ENCODE results near the gene DUT.

DUT gene

DNA sequence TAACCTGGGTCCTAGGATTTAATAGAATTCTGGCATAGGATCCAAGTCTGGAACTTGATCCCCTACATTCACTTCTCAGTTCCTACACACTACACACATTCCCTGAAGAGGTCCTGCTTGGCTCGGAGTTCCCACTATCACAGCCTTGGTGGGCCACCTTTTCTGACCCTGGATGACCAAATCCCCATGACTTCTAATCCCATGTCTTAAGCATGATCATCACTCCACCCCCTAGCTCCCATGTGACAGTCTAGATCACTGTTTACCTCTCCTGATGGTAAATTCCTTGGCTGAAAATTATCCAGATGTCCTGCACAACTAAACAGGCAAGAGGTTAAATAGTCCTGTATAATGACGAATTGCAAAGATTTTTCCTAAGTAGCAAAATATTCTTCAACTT lies 40.3 kb downstream of the DUT start:
- no peak overlapping the region for H3K4me3 Mint-ChIP-seq
- no peaks in the 10 kb centered on the region for H3K4me1 Mint-ChIP-seq
- H3K27me3 Mint-ChIP-seq, result peaks cover 22% of the 10 kb centered on the region
- no peak overlapping the region for H3K27ac Mint-ChIP-seq
- no peaks in the 10 kb centered on the region for H3K9me3 Mint-ChIP-seq
- ATAC-seq, result no peak
- no peaks in the 10 kb centered on the region for H3K36me3 Mint-ChIP-seq (ENCODE audit: low read depth)
- DNase-seq, result no peak

DNA sequence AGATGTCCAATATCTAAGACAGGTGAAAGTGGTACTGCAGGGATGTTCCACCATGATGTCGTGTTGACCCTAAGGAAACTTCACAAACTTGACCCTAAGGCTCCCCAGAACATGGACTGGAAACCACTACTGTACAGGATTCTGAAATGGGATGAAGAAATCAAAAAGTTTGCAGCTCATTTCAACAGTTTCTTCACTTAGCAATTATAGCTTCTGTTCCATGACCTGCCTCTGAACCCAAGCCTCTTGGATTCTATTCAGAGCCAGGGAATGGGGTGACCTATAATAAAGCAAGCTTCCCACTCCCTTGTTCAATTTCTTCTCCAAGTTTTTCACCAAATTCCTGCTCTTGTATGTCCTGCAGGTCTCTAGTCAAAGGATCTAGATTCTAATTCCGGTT lies 40.7 kb downstream of the DUT start:
- H3K9me3 Mint-ChIP-seq, result no peaks in the 10 kb centered on the region
- no peaks in the 10 kb centered on the region for H3K36me3 Mint-ChIP-seq (ENCODE audit: low read depth)
- no peaks in the 10 kb centered on the region for H3K4me1 Mint-ChIP-seq
- no peak overlapping the region for H3K4me3 Mint-ChIP-seq
- H3K27ac Mint-ChIP-seq, result no peak overlapping the region
- ATAC-seq, result no peak
- H3K27me3 Mint-ChIP-seq, result peaks cover 23% of the 10 kb centered on the region
- no peak for DNase-seq

DNA sequence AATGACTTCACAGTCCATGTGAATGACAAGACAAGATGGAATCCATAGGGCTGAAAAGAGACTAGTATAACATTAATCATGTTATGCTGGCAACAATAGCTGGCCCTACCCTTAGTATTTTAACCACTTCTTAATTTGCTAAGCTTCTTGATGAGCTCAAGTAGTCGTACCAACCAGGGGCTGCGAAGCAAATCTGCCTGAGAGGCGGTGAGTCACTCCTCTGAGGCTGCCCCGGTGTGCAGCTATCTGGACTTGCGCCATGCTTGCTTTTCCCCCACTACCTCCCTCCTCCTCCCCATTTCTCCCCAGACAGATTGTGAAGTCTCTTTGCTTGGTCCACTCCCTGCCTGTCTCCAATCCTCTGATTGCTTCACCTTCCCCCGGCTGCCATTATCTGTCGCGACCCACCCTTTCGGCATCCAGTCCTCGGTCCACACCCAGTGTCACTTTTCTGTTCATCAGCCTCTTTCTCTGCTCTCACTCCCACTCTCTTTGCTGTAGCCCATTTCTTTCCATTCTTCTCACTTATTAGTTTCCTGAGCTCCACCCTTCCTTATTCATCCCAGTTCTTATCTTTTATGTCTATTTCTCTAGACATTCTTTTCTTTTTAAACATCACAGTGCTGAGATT lies 42.7 kb downstream of the DUT start:
- Mint-ChIP-seq H3K4me1 (no peaks in the 10 kb centered on the region), H3K36me3 (ENCODE audit: low read depth) (no peaks in the 10 kb centered on the region), H3K27ac (no peak overlapping the region), H3K4me3 (no peak overlapping the region), H3K9me3 (peaks cover 4% of the 10 kb centered on the region), H3K27me3 (peaks cover 25% of the 10 kb centered on the region)
- ATAC-seq, result no peak
- DNase-seq, result no peak

DNA sequence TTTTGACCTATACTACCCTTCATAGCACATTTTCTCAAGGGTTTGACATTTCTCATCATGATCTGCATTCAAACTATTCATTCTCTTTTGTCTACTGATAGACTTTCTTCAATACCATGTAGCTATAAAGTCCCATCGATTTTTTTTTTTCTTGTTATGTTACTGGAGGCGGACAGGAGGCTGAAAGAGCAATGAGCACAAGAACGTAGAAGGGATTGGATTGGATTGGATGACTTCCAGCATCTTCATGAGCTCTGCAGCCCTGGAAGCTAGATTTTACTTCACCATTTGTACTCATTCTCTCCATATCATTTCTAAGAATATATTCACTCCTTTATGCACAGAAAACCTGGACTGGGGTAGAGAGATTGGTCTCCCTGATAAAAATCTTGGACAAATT lies 43.2 kb downstream of the DUT start:
- DNase-seq, result no peak
- H3K27me3 Mint-ChIP-seq, result peaks cover 22% of the 10 kb centered on the region
- H3K27ac Mint-ChIP-seq, result no peak overlapping the region
- no peak for ATAC-seq
- peaks cover 4% of the 10 kb centered on the region for H3K9me3 Mint-ChIP-seq
- no peaks in the 10 kb centered on the region for H3K36me3 Mint-ChIP-seq (ENCODE audit: low read depth)
- no peaks in the 10 kb centered on the region for H3K4me1 Mint-ChIP-seq
- H3K4me3 Mint-ChIP-seq, result no peak overlapping the region

DNA sequence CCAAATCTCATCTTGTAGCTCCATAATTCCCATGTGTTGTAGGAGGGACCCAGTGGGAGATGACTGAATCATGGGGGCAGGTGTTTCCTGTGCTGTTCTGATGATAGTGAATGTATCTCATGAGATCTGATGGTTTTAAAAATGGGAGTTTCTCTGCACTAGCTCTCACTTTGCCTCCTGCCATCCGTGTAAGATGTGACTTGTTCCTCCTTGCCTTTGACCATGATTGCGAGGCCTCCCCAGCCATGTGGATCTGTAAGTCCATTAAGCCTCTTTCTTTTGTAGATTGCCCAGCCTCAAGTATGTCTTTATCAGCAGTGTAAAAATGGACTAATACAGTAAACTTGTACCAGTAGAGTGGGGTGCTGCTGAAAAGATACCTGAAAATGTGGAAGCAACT lies 44.5 kb downstream of the DUT start:
- Mint-ChIP-seq H3K27me3 (peaks cover 22% of the 10 kb centered on the region), H3K4me3 (no peak overlapping the region), H3K36me3 (ENCODE audit: low read depth) (no peaks in the 10 kb centered on the region), H3K9me3 (peaks cover 4% of the 10 kb centered on the region), H3K27ac (no peak overlapping the region), H3K4me1 (no peaks in the 10 kb centered on the region)
- DNase-seq (no peak), ATAC-seq (no peak)

DNA sequence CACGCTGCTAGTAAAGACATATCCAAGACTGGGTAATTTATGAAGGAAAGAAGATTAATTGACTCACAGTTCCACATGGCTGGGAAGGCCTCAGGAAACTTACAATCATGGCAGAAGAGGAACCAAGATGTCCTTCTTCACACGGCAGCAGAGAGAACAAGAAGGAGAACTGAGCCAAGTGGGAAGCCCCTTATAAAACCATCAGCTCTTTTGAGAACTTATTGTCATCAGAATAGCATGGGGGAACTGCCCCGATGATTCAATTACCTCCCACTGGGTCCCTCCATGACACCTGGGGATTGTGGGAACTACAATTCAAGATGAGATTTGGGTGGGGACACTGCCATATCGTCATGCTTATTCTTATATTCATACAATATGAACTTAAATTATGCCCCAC lies 49.0 kb downstream of the DUT start:
- DNase-seq, result no peak
- Mint-ChIP-seq H3K27me3 (peaks cover 15% of the 10 kb centered on the region), H3K9me3 (peaks cover 4% of the 10 kb centered on the region), H3K27ac (no peak overlapping the region), H3K4me3 (no peak overlapping the region), H3K36me3 (ENCODE audit: low read depth) (no peaks in the 10 kb centered on the region), H3K4me1 (no peaks in the 10 kb centered on the region)
- no peak for ATAC-seq

DNA sequence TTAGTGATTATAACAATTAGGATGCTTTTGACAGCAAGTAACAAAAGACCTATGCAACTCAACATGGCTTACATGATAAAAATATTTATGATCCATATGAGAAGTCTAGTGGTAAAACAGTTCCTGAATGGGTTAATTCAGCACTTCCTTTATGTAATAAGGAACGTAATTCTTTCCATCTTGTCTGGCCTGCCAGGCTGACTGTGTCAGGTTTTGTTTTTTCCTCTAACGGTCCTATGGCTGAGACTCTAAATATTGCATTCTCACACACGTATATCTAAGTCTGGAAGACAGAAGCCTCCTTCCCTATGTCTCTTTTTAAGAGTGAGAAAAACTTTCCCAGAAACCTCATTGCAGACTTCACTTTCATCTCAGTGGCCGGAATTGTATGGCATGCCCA lies 50.6 kb downstream of the DUT start:
- ATAC-seq (no peak), DNase-seq (no peak)
- Mint-ChIP-seq H3K4me3 (no peak overlapping the region), H3K4me1 (no peaks in the 10 kb centered on the region), H3K27ac (no peak overlapping the region), H3K27me3 (peaks cover 8% of the 10 kb centered on the region), H3K36me3 (ENCODE audit: low read depth) (no peaks in the 10 kb centered on the region), H3K9me3 (peaks cover 4% of the 10 kb centered on the region)

DNA sequence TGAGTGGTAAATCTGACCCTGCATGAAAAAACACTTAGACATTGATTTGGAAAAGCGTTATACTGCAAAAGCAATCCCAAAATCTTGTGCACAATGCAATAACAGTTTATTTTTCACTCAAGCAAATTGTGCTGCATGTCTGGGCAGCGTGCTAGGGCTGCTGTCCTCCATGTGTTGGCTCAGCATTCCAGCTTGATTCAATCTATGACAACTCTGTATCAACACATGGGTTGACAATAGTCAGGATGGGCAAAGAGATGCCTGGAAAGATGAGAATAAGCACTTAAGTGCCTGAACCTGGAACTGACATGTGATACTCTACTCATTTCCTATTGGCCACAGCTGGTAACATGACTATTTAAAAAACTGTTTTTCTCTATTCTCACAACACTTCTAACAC lies 51.8 kb downstream of the DUT start:
- no peak overlapping the region for H3K4me3 Mint-ChIP-seq
- DNase-seq (no peak), ATAC-seq (no peak)
- H3K36me3 Mint-ChIP-seq (ENCODE audit: low read depth), result no peaks in the 10 kb centered on the region
- peaks cover 2% of the 10 kb centered on the region for H3K27me3 Mint-ChIP-seq
- no peaks in the 10 kb centered on the region for H3K4me1 Mint-ChIP-seq
- H3K9me3 Mint-ChIP-seq, result no peaks in the 10 kb centered on the region
- H3K27ac Mint-ChIP-seq, result no peak overlapping the region

DNA sequence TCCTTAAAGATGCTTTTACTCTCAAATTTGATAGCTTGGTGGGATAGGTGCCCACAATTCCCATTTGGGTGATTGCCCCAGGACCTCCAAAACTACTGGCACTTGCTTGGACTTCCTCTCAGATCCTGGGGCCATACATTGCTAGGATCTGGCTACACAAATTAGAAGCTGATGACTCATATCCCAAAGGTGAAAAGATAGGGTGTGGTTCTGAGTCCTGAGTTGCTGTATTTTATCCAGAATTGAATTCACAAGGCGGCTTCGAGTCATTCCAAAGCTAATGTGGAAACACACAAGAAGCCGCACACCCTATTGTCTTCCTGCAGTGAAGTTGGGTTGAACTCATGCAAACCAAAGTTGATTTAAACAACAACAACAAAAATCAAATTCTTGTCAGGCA lies 53.4 kb downstream of the DUT start:
- Mint-ChIP-seq H3K9me3 (no peaks in the 10 kb centered on the region), H3K4me3 (no peak overlapping the region)

DNA sequence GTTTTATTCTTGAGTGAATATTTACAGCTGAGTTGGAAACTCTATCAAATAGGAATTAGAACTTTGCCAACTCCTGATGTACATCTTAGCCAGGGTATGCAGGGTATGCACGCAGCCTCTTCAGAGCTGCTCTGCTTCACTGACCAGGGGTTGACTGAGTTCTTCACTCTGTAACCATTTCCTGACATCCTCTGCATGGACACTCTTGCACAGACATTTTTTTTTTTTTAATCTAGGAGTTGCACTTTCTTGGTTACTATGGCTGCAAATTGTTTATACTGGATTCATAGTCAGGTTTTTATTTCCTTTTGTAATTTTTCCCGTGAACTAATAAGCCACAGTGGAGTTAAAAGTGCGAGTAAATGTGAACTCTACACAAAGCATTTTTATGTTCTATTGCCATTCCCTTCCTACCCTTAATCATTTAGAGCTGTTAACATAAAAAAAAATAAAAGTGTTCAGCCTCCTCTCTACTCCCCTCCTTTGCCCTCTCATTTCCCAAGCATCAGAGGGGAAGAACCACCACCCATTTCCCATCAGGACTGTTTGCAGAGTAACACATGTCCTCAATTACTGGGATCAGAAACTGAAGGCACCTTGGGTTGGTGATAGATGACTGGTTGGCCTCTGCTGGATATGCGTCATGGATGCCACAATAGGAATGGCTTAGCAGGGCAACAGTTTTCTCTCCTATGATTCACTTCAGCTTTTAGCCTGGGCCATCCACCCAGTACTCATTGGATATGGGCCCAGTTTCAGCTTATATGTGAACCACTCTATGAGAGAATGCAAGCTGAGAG lies 54.0 kb downstream of the DUT start:
- Mint-ChIP-seq H3K27ac (no peak overlapping the region), H3K9me3 (no peaks in the 10 kb centered on the region), H3K36me3 (ENCODE audit: low read depth) (no peaks in the 10 kb centered on the region), H3K27me3 (no peaks in the 10 kb centered on the region), H3K4me3 (no peak overlapping the region), H3K4me1 (no peaks in the 10 kb centered on the region)
- DNase-seq (no peak), ATAC-seq (no peak)

More for the DNA sequence above, 53.4 kb downstream of the DUT start:
- no peak for DNase-seq
- H3K27ac Mint-ChIP-seq, result no peak overlapping the region
- H3K4me1 Mint-ChIP-seq, result no peaks in the 10 kb centered on the region
- ATAC-seq, result no peak
- no peaks in the 10 kb centered on the region for H3K36me3 Mint-ChIP-seq (ENCODE audit: low read depth)
- no peaks in the 10 kb centered on the region for H3K27me3 Mint-ChIP-seq

DNA sequence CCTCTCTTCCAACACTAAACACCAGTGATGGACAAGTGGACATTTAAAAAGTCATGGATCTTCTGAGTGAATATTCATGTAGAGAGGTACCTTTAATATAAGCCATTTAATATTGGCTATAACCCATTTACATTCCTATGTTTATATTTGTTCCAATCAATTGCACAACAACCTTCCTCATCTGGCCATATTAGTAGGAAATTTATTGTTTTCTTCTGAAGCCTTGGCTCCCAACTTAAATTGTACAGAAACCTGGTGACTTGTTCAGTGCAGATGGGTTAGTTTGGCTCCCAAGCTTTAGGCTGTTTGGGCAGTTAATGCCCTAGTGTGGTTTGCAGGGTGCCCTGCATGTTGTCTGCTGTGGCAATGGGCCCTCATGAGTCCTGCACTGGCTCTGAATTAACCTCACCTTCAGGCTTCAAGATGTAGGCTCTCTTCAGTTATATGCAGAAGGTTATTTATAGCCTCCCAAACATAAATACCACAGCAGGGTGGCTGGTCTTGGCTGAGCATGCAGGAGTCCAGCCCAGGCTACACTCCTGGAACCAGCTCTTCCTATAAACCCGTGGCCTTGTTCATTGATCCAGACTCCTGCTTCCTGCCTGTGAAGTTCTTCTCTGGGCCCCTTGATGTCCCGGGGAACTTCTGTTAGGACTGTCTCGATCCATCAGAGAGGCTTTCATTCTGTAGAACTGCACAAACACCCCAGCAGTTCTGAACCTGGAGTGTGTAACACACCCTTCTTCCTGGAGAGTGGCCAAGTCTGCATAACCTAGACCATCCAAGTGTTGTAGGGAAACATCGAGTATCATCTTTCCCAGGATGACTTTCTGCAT lies 57.0 kb downstream of the DUT start:
- Mint-ChIP-seq H3K27me3 (peaks cover 4% of the 10 kb centered on the region), H3K9me3 (no peaks in the 10 kb centered on the region)

DNA sequence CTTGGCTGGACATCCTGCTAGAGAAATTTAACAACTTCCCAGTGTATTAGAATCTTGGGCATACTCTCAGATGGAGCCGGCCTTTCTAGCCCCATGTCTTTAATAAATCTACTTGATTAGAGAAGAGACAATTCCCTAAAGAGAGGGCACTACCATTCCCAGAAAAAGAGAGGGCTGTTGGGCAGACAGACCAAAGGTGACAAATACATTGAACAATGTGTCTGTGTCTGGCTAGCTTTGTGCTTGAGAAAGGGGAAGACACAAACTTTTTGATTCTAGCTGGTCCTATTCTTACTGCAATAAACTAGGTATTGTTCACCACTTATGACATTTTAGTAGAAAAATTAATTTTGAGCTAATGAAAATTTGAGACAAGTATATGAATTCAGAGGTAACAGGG lies 57.7 kb downstream of the DUT start:
- H3K4me1 Mint-ChIP-seq, result no peaks in the 10 kb centered on the region
- no peak for DNase-seq
- no peaks in the 10 kb centered on the region for H3K36me3 Mint-ChIP-seq (ENCODE audit: low read depth)
- no peak overlapping the region for H3K4me3 Mint-ChIP-seq
- H3K27me3 Mint-ChIP-seq, result peaks cover 4% of the 10 kb centered on the region
- no peak overlapping the region for H3K27ac Mint-ChIP-seq
- H3K9me3 Mint-ChIP-seq, result no peaks in the 10 kb centered on the region
- ATAC-seq, result no peak

More for the DNA sequence above, 57.0 kb downstream of the DUT start:
- no peak for ATAC-seq
- Mint-ChIP-seq H3K27ac (no peak overlapping the region), H3K4me3 (no peak overlapping the region), H3K4me1 (no peaks in the 10 kb centered on the region), H3K36me3 (ENCODE audit: low read depth) (no peaks in the 10 kb centered on the region)
- DNase-seq, result no peak

DNA sequence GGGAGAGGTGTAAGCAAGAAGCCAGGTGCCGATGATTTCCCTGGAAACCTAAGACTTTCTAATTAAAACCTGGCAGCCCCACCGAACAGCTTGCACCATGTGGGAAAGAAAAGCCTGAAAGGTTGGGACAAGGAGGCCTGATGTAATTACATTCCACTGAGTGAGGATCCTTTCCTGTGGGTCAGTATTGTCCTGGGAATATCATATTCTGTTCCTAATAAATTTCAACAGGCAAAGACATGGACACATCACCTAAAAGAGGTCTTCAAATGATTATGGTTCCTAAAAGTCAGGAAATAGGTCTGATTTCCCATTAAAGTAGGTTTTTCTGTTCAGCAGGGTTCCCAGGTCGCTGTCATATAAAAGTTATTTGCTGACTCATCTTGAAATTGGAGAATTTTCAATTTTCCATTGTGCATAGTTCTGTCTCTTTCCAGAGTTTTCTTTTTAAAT lies 58.5 kb downstream of the DUT start:
- DNase-seq, result no peak
- no peak for ATAC-seq
- Mint-ChIP-seq H3K9me3 (no peaks in the 10 kb centered on the region), H3K27me3 (peaks cover 4% of the 10 kb centered on the region), H3K27ac (no peak overlapping the region), H3K4me3 (no peak overlapping the region), H3K36me3 (ENCODE audit: low read depth) (no peaks in the 10 kb centered on the region), H3K4me1 (no peaks in the 10 kb centered on the region)

DNA sequence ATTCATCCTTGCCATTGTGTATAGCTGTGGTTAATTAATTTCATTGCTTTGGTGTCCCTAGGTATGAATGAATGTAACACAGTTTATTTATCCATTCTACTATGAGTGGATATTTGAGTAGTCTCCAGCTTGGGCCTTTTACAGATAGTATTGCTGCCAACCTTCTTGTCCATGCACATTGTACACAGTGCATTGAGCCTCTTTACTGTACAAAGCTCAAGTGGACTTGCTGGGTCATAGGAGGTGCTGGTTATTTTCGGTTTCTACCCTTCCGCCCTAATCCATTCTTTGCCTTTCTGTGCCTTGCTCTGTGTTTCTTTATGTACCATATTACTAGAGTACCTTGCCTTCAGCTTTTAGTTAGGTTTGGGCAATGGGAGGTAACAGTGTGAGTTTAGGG lies 60.7 kb downstream of the DUT start:
- DNase-seq (no peak), ATAC-seq (no peak)
- Mint-ChIP-seq H3K27ac (no peak overlapping the region), H3K9me3 (no peaks in the 10 kb centered on the region), H3K4me3 (no peak overlapping the region), H3K27me3 (peaks cover 4% of the 10 kb centered on the region), H3K4me1 (no peaks in the 10 kb centered on the region), H3K36me3 (ENCODE audit: low read depth) (no peaks in the 10 kb centered on the region)

DNA sequence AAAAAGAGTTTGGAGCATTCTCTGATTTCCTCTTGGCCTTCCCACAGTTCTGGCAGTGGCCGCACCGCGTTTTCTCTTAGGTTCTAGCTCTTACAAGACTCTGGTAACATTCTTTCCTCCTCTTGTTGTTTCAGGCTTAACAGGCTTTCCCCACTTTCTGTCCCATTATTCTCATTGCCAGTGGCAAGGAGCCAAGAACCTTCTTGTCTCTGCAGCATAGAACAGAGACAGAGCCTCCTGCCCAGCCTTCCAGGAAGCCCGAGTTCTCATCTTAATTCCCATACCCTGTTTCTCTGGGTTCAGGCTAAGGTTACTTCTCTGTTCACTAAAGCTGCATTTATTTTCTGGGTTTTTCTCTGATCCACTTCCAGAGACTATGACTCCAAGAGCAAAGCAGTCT lies 61.1 kb downstream of the DUT start:
- no peak for DNase-seq
- Mint-ChIP-seq H3K9me3 (no peaks in the 10 kb centered on the region), H3K4me3 (no peak overlapping the region), H3K36me3 (ENCODE audit: low read depth) (no peaks in the 10 kb centered on the region), H3K27me3 (peaks cover 4% of the 10 kb centered on the region), H3K27ac (no peak overlapping the region), H3K4me1 (no peaks in the 10 kb centered on the region)
- no peak for ATAC-seq
